ENCODE data around the gene RNF144A.
"Not testable (repeated sequence)": the region's sequence is repeated elsewhere in the genome, so short reads cannot be mapped to it uniquely, and the experiment has no call there.

Gene RNF144A, protein sequence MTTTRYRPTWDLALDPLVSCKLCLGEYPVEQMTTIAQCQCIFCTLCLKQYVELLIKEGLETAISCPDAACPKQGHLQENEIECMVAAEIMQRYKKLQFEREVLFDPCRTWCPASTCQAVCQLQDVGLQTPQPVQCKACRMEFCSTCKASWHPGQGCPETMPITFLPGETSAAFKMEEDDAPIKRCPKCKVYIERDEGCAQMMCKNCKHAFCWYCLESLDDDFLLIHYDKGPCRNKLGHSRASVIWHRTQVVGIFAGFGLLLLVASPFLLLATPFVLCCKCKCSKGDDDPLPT

DNA sequence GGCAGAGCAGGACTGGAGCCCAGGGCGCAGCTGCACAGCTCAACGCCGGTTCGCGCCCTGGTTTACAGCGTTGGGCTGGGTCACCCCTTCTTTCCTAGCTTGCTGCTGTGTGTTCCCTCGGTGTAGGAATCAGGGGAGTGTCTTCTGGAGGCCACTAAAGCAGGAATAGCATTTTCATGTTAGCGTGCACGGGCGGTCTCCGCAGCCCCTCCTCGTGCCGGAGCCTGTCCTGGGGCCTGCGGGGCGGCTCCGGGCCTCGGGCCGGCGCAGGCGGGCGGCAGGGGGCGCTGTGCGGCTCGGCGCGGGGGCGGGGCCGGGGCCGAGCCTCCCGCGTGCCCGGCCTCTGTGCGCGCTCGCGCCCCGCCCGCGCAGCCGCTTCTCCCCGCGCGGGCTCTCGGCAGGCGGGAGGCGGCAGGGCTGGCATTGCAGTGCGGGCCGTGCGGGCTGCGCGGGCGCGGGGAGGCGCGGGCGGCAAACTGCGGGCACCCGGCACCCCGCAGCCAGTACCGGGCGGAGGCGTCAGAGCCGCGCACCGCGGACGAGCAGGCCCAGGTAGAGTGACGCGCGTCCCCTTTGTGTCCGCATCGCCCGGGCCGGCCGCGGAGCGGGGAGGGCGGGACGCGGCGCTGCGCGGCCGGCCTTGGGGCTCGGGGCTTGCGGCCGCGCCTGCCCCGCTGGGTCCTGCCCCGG lies at the start of gene RNF144A:
TSS of gene RNF144A (plus strand) at position 342 of the 690 bp plus-strand sequence. CDS start 79,515 bp downstream, outside the sequence.
- peak; percentile 28 for DNase-seq (ENCODE audit: low read depth)

DNA sequence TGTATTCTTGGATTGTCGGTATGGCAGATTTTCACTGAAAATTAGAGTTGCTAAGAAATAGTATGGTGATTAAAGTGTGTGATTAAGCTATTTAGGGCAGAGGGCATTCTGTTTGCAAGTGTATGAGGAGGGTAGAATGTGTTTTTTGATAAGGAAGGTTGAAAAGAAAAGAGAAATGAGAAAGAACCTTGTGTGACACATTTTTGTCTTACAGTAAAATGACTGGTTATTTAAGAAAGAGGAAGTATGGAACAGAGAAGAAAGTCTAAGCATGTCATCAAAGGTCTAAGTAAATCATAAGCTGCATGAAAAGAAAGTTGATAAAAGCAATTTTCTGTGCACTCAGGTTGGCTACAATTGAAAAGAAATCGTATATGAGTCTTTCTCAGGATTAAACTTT lies 44.8 kb upstream of the RNF144A start:
- no peak for DNase-seq (ENCODE audit: low read depth)

DNA sequence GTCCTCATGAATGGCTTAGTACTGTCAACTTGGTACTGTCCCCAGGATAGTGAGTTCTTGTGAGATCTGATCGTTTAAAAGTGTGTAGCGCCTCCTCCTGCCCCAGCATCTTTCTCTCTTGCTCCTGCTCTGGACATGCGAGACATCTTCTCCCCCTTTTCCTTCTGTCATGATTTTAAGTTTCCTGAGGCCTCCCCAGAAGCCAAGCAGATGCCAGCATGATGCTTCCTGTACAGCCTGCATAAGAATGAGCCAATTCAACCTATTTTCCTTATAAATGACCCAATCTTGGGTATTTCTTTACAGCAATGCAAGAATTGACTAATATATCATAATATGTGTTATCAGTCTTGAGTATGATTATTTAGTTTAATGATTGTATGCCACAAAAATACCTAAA lies 43.2 kb upstream of the RNF144A start:
- no peak for DNase-seq (ENCODE audit: low read depth)

DNA sequence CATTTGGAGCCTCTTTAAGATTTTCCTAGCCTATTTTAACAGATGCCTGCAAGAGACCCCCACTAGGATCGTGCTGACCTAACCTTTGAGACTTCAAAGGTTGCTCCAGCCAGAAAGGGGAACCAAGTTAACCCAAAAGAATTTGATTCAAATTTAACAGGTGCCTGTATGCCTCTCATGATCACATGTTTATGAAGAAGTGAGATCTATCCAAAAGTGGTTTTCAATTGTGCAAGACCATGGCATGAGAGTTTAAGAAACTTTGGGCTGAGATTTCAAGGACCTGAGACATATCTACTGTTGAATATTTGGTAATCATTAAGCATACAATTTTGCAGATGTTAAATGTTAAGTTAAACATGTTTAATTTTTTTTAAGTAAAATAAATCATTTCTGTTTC lies 40.9 kb upstream of the RNF144A start:
- DNase-seq (ENCODE audit: low read depth), result no peak

DNA sequence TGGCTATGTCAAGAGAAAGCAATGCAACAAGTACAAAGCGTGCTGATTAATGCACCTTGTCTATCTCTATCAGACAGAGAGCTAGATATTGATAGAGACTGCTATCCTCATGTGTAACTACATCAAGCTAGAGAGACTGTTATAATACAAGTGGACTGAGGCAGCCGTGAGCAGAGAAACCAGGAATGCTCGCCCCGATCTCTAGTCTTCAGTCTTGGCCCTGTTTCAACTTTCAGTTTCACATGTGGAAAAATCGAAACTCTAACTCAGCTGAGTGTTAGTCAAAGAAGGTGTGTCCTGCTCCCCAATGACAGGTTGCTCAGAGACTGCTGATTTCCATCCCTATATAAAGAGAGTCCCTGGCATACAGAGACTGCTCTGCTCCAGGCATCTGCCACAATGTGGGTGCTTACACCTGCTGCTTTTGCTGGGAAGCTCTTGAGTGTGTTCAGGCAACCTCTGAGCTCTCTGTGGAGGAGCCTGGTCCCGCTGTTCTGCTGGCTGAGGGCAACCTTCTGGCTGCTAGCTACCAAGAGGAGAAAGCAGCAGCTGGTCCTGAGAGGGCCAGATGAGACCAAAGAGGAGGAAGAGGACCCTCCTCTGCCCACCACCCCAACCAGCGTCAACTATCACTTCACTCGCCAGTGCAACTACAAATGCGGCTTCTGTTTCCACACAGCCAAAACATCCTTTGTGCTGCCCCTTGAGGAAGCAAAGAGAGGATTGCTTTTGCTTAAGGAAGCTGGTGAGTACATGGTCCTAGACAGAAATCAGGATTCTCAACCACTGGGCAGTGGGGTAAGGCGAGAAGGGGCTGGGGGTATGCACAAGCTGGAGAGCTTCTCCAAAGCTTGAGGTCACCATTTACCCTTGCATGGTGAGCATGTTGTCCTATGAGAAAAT lies 39.6 kb upstream of the RNF144A start, which contains the start of gene RSAD2:
TSS of gene RSAD2 (plus strand) at position 376 of the 903 bp plus-strand sequence. CDS start at position 400, 24 bp downstream.
- peak; percentile 41 for DNase-seq (ENCODE audit: low read depth)

DNA sequence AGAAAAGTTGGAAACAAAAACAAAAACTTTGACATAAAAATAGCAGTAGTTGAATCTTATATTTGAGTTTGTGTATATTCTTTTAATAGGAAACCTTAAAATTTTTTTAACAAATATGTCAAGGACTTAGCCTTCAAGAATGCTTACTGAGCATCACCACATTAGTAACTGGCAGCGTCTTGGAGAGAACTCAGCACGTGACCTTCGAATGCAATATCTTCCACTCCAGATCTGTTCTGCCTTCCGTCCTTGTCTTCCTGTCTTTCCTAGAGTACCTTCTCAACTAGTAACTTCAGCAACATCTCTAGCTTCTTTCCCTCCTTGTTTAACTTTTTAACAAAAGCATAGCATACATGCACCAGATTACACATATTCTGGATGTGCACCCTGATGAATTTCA lies 38.7 kb upstream of the RNF144A start:
- no peak for DNase-seq (ENCODE audit: low read depth)

DNA sequence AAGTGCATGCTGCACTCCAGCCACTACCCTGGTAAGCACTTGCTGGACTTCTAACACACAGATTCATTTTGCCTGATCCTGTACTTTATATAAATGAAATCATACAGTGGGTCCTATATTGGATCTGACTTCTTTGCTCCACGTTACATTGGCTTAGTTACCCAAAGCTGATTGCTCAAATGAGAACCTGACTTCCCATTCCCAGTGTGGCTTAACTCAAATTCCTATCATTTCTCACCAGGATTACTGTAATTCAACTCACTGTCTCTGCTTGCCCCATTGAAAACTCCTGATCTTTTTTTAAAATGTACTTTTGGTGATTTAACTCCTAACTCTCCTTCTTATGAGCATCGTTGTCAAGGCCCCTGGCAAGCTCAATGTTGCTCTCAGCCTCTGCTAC lies 38.2 kb upstream of the RNF144A start:
- DNase-seq (ENCODE audit: low read depth), result no peak

DNA sequence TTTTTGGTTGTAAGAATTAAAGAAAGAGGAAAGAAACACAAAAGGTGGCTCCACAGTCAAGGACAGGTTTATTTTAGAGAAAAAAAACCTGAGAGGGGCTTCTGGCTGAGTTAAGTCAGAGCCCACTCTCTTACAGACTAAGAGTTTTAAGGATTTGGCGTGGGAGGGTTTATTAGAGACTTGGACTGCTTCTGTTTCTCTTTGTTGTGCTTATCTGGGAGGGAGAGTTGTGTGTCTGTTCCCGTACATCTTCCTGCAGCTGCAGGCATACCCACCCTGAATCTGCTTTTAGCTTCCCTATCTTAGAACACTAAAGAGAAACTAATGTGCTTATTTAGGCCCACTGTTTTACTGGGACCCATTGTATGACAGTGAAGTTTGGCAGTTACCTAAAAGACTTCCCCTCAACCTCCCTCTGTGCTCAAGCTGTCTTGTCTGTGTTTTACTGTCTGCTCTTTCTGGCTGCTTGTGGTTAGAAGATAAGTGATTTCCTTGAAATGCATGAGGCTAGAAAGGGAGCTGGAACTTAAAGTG lies 36.9 kb upstream of the RNF144A start:
- DNase-seq (ENCODE audit: low read depth), result no peak

DNA sequence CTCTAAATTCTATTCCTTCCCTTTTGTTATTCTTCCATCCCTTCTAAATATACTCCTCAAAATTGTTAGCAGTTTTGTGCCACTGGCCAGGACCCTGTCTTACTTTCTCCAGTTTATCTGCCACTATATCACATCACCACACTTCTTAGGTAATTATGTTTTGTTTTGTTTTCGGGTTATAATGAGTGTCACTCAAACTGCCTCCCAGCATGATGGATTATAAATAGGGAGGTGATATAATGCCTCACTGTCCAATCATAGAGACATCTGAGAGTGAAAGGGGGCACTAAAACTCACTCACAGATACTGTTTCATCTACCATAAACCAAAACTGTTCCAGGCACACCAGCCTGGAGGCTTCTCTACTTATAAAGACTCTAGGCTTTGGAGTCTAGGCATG lies 36.2 kb upstream of the RNF144A start:
- DNase-seq (ENCODE audit: low read depth), result no peak

DNA sequence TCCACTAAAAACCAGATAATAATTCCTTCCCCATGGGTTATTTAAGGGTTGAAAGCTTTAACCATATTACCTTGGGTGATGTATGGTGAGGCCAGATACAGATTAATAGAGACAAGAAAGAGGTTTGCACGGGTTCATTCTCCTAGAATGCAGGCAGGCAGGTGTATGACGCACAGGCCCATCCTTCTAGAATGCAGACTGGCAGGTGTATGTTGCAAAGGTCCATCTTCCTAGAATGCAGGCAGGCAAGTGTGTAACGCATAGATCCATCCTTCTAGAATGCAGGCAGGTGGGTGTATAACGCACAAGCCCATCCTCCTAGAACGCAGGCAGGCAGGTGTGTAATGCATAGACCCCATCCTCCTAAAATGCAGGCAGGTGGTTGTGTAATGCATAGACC lies 35.7 kb upstream of the RNF144A start:
- DNase-seq (ENCODE audit: low read depth), result no peak

DNA sequence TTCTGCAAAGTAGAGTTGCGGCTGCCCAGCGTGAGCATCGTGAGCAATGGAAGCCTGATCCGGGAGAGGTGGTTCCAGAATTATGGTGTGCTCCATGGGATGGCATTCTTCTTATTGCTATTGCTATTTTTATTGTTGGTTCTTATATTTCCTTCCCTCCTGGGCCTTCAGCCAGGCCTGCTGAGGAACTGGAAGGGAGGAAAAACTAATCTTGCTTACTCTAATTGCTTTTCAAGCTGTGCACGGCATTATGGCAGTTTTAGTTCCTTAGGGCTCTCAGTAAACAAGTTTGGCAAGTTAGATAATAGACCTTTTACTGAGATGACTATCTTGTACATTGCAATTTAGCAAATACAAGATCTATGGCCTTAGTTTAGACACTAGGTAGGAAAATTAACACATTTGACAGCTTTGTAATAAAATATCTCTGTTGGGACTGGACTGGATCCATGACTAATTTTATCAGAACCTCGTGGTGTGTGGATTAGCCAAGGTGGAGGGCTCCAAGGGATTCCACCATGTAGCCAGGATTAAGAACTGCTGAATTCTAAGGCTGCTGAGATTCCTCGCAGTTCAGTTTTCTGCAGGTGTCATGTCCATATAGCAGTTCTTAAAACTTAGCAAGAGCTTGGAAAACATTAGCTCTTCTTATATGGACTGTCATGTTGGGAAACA lies 33.6 kb upstream of the RNF144A start:
- no peak for DNase-seq (ENCODE audit: low read depth)

DNA sequence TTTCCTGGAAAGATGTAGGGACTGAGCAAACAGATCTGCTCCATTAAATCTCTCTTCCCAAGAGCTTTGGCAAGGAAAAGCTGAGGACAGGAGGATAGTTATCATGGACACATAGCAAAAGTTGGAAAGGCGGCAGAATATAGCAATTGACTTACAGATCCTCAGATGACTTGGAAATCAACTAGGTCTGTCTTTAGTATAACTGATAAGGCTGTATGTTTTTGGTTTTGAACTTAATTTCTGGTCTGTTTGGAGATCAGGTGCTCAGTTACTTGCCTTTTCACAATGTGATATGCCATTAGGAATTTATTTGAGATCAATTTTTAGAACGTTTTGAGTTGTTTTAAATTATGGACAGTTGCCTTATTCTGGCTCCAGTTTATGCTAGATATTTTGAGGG lies 31.7 kb upstream of the RNF144A start:
- DNase-seq (ENCODE audit: low read depth), result no peak

DNA sequence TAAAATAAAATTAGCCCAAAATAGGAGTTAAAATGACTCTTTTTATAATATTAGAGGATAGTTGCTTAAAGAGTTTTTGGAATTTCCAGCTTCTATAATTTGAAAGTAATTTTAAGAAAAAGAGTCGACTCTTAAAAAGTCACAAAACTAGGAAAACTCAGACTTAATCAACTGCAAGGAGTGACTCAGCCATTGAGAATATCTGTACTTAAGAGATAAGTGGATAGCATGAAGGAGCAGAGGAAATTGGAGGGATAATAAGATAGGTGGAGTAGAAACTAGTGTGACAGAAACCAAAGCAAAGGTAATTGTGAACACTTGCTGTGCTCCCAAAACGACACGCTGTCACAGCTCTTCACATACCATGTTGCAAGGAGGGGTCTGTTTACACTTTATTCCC lies 31.2 kb upstream of the RNF144A start:
- no peak for DNase-seq (ENCODE audit: low read depth)

DNA sequence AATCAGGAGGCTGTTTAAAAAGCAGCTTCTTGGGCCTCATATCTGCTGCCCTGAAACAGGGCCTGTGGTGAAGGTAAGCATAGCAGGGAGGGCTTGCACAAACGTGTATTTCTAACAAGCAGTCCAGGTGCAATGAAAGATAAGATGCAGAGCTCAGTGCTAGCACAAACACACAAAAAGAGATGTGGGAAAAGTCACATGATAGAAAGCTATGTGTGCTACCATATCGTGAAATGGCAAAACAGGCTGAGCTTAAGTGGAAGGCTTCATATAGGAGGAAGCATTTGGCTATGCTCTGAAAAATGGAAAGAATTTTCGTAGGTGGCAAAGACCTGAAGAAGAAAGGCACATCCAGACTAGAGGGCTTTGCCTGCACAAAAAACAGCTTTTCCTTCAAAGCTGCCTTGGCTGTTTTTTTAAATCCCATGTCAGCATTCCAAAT lies 29.4 kb upstream of the RNF144A start:
- no peak for DNase-seq (ENCODE audit: low read depth)

DNA sequence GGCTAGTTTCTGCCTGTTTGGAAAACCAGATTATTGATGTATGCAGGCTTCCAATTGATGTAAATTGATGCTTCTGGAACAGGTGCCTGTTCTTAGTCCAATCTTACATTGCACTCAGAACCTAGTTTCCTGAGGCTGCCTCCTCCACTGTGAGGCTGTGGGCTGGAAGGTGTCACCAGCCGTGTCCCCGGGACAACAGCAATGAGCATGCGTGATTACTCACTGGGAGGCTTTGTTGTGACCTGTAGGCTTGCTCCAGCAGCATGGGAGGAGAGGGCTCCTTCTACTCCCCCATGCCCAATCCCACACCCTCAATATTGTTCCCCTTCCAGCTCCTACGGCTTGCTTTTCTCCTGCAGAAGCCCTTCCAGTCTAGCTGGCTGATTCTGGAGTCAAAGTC lies 28.5 kb upstream of the RNF144A start:
- no peak for DNase-seq (ENCODE audit: low read depth)

DNA sequence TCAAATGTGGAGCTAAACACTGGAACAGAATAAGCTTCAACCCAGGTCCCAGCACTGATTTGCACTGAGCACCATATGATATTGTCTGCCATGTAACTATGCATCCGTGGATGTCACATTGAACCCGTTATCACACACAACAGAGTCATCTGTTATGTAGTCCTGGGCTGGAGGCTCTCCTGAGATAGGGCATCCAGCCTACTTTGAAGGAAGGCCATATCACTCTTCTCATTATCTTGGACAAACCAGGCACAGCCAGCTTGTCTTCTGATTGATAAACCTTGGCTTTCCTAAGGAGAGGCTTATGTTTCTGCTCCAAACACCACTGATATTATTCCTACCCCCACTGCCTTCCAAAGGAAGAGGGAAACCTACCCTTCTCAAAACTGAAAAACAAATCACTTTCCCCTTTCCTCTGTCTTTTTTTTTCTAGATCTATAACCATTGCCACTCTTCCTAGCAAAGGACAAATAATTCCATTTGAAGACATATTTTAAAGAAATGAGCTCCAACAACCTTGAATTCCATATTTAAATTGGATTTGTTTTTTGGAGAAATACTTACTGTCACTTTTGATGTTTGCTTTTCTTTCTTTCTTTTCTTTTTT lies 23.2 kb upstream of the RNF144A start:
- DNase-seq (ENCODE audit: low read depth), result no peak

DNA sequence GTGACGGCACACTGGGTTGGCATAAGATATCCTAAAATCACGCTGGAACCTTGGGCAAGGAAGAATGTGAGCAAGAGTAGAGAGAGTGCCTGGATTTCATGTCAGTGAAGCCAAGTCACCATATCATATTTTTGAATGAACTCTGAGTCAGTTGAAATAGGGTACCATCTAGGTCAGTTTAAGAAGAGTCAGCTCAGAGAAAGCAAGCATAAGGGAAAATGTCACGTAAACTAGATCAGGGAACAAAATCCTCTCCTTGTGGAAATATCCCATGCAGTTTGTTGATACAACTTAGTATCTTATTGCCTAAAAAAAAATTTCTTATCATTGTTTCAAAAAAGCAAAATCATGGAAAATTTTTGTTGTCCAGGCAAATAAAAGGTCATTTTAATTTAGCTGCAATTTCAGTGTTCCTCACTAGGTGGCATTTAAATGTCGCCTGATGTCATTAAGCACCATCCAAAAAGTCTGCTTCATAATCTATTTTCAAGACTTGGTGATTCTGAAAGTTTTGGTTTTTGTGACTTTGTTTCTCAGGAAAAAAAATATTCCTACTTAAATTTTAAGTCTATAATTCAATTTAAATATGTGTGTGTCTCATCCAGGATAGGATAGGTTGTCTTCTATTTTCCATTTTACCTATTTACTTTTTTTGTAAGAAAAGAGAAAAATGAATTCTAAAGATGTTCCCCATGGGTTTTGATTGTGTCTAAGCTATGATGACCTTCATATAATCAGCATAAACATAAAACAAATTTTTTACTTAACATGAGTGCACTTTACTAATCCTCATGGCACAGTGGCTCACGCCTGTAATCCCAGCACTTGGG lies 20.1 kb upstream of the RNF144A start:
- DNase-seq (ENCODE audit: low read depth), result peak; percentile 30

DNA sequence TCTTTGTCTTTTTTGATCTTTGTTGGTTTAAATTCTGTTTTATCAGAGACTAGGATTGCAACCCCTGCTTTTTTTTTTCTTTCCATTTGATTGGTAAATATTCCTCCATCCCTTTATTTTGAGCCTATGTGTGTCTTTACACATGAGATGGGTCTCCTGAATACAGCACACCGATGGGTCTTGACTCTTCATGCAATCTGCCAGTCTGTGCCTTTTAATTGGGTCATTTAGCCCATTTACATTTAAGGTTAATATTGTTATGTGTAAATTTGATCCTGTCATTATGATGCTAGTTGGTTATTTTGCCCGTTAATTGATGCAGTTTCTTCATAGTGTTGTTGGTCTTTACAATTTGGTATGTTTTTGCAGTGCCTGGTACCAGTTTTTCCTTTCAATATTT lies 14.6 kb upstream of the RNF144A start:
- not testable (repeated sequence) for DNase-seq (ENCODE audit: low read depth)

DNA sequence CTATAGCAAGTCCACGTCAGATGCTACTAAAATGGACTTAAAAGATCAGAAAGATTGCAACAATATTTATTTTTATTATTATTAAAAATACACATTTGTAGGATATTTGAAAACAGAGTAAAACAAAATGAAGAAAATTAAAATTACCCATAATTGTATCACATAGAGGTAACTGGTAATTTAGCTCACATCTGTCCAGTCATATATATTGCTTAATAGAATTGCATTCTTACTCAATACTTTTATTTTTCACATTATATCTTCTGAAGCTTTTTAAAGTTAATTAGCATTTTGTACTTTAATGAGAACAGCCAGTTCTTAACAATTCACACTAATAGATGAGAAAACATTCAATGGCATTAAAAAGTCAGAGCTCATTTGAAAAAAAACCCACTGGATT lies 11.5 kb upstream of the RNF144A start:
- no peak for DNase-seq (ENCODE audit: low read depth)

DNA sequence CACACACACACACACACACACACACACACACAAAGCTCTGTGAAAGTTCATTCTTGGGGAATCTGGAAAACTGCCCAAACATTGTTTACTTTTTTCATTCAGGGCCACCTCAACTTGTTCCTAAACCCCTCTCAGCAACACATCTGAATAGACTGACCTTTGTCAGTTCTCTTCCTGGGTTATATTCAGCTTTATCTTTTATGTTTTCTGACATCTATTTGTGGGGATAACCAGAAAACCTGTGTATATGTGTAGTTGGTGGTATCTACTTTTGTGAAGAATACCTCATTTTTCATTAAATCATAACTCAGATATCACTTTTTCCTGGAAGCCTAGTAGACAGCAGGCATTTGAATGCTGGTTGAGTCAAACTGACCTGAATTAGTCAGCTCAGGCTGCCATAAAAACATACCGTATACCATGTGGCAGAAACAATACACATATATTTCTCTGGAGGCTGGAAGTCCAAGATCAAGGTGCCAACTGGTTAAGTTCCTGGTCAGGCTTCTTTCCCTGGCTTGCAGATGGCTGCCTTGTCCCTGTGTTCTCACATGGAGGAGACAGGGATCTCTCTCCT lies 11.0 kb upstream of the RNF144A start:
- no peak for DNase-seq (ENCODE audit: low read depth)
